Natural killer cell (primary cell): ENCODE data around the gene TBKBP1. TPM values are rescaled to one million over a fixed set of nuclear protein-coding genes. Genes with fewer than 3 reads are reported as not detected.

Experiments used
- ATAC-seq, 3 donors: fragments of 150-1000 bp in 2 of 3; fragments of 200-7000 bp in 1 of 3; cut with Tn5 transposase; 1 replicate in 1 of 3; 2 replicates in 2 of 3; pipeline ENCODE4 v1.10.0; 2021; ENCODE audit warnings: mild to moderate bottlenecking in 2 of 3, moderate library complexity in 2 of 3
- DNase-seq, 2 donors: peaks; one replicate each; pipeline versions ENCODE4 v3.0.0 to v3.0.0-alpha.2; 2013 to 2021; ENCODE audit warnings: mixed read lengths in 1 of 2
- H3K27ac ChIP-seq: one replicate; pipeline ENCODE4 v1.5.1; 2013; ENCODE audit warnings: mild to moderate bottlenecking, low read length
- H3K27me3 ChIP-seq: one replicate; pipeline ENCODE4 v1.6.1; 2013; ENCODE audit warnings: low read length; ENCODE audit not compliant: control insufficient read depth, insufficient read depth
- H3K36me3 ChIP-seq: one replicate; pipeline ENCODE4 v1.6.1; 2013; ENCODE audit warnings: low read length; ENCODE audit not compliant: control insufficient read depth, insufficient read depth
- H3K4me1 ChIP-seq: one replicate; pipeline ENCODE4 v1.6.1; 2013; ENCODE audit warnings: low read length; ENCODE audit not compliant: control insufficient read depth, insufficient read depth
- H3K4me3 ChIP-seq: one replicate; pipeline ENCODE4 v1.5.1; 2013; ENCODE audit warnings: low read length
- H3K9me3 ChIP-seq: one replicate; pipeline ENCODE4 v1.6.1; 2013; ENCODE audit warnings: low read length; ENCODE audit not compliant: control insufficient read depth, insufficient read depth
- H3K27ac Mint-ChIP-seq, 2 donors: one replicate each; pipeline ENCODE4 v1.8.0; 2022; ENCODE audit warnings: mild to moderate bottlenecking in 2 of 2, mixed read lengths in 2 of 2, moderate library complexity in 1 of 2
- H3K27me3 Mint-ChIP-seq, 2 donors: one replicate each; pipeline ENCODE4 v1.8.0; 2022; ENCODE audit warnings: low read depth in 2 of 2, mixed read lengths in 2 of 2
- H3K36me3 Mint-ChIP-seq: one replicate; pipeline ENCODE4 v1.8.0; 2022; ENCODE audit warnings: mixed read lengths
- H3K4me1 Mint-ChIP-seq, 2 donors: one replicate each; pipeline ENCODE4 v1.8.0; 2022; ENCODE audit warnings: mixed read lengths in 2 of 2
- H3K4me3 Mint-ChIP-seq: one replicate; pipeline ENCODE4 v1.8.0; 2022; ENCODE audit warnings: mild to moderate bottlenecking, moderate library complexity, mixed read lengths
- H3K9me3 Mint-ChIP-seq, 2 donors: one replicate each; pipeline ENCODE4 v1.8.0; 2022; ENCODE audit warnings: mixed read lengths in 2 of 2
- CTCF ChIP-seq: fragments of 200-600 bp; IDR thresholded peaks from one replicate; pipeline ENCODE4 v1.8.0; 2022; ENCODE audit warnings: antibody characterized with exemption
- WGBS: methylation state at CpG from one replicate; pipeline ENCODE4 v1.1.7; 2013; ENCODE audit warnings: missing lambda C conversion rate; ENCODE audit not compliant: insufficient coverage; 5-methylcytosine and 5-hydroxymethylcytosine counted together
- intact Hi-C: fragments of 100-400 bp; cut with micrococcal nuclease; formaldehyde crosslinking; loops from one replicate; pipeline ENCODE4 v1.14.2; 2022
- total RNA-seq, 4 donors: library from RNA; stranded (reverse); fragments of 120-200 nt in 1 of 4; gene quantifications; one replicate each; pipeline versions ENCODE4 v1.2.3 to v1.2.4, GENCODE V29; 2013 to 2022

Gene TBKBP1
- total RNA-seq, 3 donors from 2014 or later (not counting 1 experiment from before 2014, with no cell fraction given), result 21.4 to 38.9 (median 37.6) TPM

- Histone ChIP-seq H3K9me3 (no peaks in the 10 kb centered on the region), H3K4me1 (peaks cover 96% of the 10 kb centered on the region), H3K27me3 (no peaks in the 10 kb centered on the region), H3K27ac (peak overlapping the region; percentile 51), H3K4me3 (no peak overlapping the region), H3K36me3 (no peaks in the 10 kb centered on the region)
- peak overlapping the region; percentile 89 to 93 for H3K27ac Mint-ChIP-seq
- peak in 1 of 2 donors; percentile 52 for DNase-seq
- H3K4me1 Mint-ChIP-seq, result peaks cover 79 to 92% of the 10 kb centered on the region in 2 donors
- H3K9me3 Mint-ChIP-seq, result no peaks in the 10 kb centered on the region
- H3K4me3 Mint-ChIP-seq, result peak overlapping the region; percentile 86
- TF ChIP-seq CTCF, result no peak
- no peaks in the 10 kb centered on the region for H3K36me3 Mint-ChIP-seq
- no peak for ATAC-seq
- H3K27me3 Mint-ChIP-seq, result no peaks in the 10 kb centered on the region
- intact Hi-C loops, result loop anchor here (2.0 kb wide), 1 partner anchor 15 kb away; the partner anchor contains the start of gene TBX21
- WGBS, result 20% methylated on average over 9 of the region's 9 CpGs
Measured at GRCh38 chr17:47717979-47718621, 24.1 kb downstream of the TBKBP1 start.

- no peaks in the 10 kb centered on the region for H3K27me3 ChIP-seq
- WGBS, result 26% methylated on average over 7 of the region's 8 CpGs
Measured at GRCh38 chr17:47718634-47719405, 24.9 kb downstream of the TBKBP1 start.

GRCh38 chr17:47719411-47720152, 25.6 kb downstream of the TBKBP1 start:
- H3K4me1 Mint-ChIP-seq, result peaks cover 67 to 80% of the 10 kb centered on the region in 2 donors
- peak in 1 of 2 donors; percentile 68 for DNase-seq

More at GRCh38 chr17:47718634-47719405, 24.9 kb downstream of the TBKBP1 start:
- peak in 1 of 2 donors; percentile 43 for DNase-seq
- Histone ChIP-seq H3K27ac (peak overlapping the region; percentile 51), H3K4me3 (no peak overlapping the region), H3K9me3 (no peaks in the 10 kb centered on the region), H3K36me3 (no peaks in the 10 kb centered on the region), H3K4me1 (peaks cover 90% of the 10 kb centered on the region)
- Mint-ChIP-seq H3K4me1 (peaks cover 72 to 85% of the 10 kb centered on the region in 2 donors), H3K9me3 (no peaks in the 10 kb centered on the region), H3K36me3 (no peaks in the 10 kb centered on the region), H3K4me3 (peak overlapping the region; percentile 86), H3K27me3 (no peaks in the 10 kb centered on the region), H3K27ac (peak overlapping the region; percentile 89 to 93)
- no peak for ATAC-seq
- TF ChIP-seq CTCF, result no peak
- intact Hi-C loops, result loop anchor here (2.0 kb wide), 1 partner anchor 14 kb away; the partner anchor contains the start of gene TBX21

More at GRCh38 chr17:47719411-47720152, 25.6 kb downstream of the TBKBP1 start:
- peak overlapping the region; percentile 86 for H3K4me3 Mint-ChIP-seq
- H3K27ac Mint-ChIP-seq, result peak overlapping the region; percentile 89 to 93
- H3K27me3 ChIP-seq, result no peaks in the 10 kb centered on the region
- no peak overlapping the region for H3K4me3 ChIP-seq
- H3K27ac ChIP-seq, result peak overlapping the region; percentile 51
- no peaks in the 10 kb centered on the region for H3K9me3 Mint-ChIP-seq
- 24% methylated on average over 9 of the region's 9 CpGs for WGBS
- H3K9me3 ChIP-seq, result no peaks in the 10 kb centered on the region
- intact Hi-C loops, result loop anchor here (2.0 kb wide), 1 partner anchor 13 kb away; the partner anchor contains the start of gene TBX21
- no peaks in the 10 kb centered on the region for H3K36me3 ChIP-seq
- peaks cover 90% of the 10 kb centered on the region for H3K4me1 ChIP-seq
- H3K36me3 Mint-ChIP-seq, result no peaks in the 10 kb centered on the region
- TF ChIP-seq CTCF, result no peak
- peak in 1 of 3 donors; percentile 19 for ATAC-seq
- no peaks in the 10 kb centered on the region for H3K27me3 Mint-ChIP-seq
